Natural killer cell (primary cell): Measurements from ENCODE around the gene VILL. TPM values are rescaled to one million over a fixed set of nuclear protein-coding genes. Genes with fewer than 3 reads are reported as not detected.

Experiments
- ATAC-seq, 3 donors: fragments of 150-1000 bp in 2 of 3; fragments of 200-7000 bp in 1 of 3; cut with Tn5 transposase; 1 replicate in 1 of 3; 2 replicates in 2 of 3; pipeline ENCODE4 v1.10.0; 2021; ENCODE audit warnings: mild to moderate bottlenecking in 2 of 3, moderate library complexity in 2 of 3
- DNase-seq, 2 donors: peaks; one replicate each; pipeline versions ENCODE4 v3.0.0 to v3.0.0-alpha.2; 2013 to 2021; ENCODE audit warnings: mixed read lengths in 1 of 2
- H3K27ac ChIP-seq: one replicate; pipeline ENCODE4 v1.5.1; 2013; ENCODE audit warnings: mild to moderate bottlenecking, low read length
- H3K27me3 ChIP-seq: one replicate; pipeline ENCODE4 v1.6.1; 2013; ENCODE audit warnings: low read length; ENCODE audit not compliant: control insufficient read depth, insufficient read depth
- H3K36me3 ChIP-seq: one replicate; pipeline ENCODE4 v1.6.1; 2013; ENCODE audit warnings: low read length; ENCODE audit not compliant: control insufficient read depth, insufficient read depth
- H3K4me1 ChIP-seq: one replicate; pipeline ENCODE4 v1.6.1; 2013; ENCODE audit warnings: low read length; ENCODE audit not compliant: control insufficient read depth, insufficient read depth
- H3K4me3 ChIP-seq: one replicate; pipeline ENCODE4 v1.5.1; 2013; ENCODE audit warnings: low read length
- H3K9me3 ChIP-seq: one replicate; pipeline ENCODE4 v1.6.1; 2013; ENCODE audit warnings: low read length; ENCODE audit not compliant: control insufficient read depth, insufficient read depth
- H3K27ac Mint-ChIP-seq, 2 donors: one replicate each; pipeline ENCODE4 v1.8.0; 2022; ENCODE audit warnings: mild to moderate bottlenecking in 2 of 2, mixed read lengths in 2 of 2, moderate library complexity in 1 of 2
- H3K27me3 Mint-ChIP-seq, 2 donors: one replicate each; pipeline ENCODE4 v1.8.0; 2022; ENCODE audit warnings: low read depth in 2 of 2, mixed read lengths in 2 of 2
- H3K36me3 Mint-ChIP-seq: one replicate; pipeline ENCODE4 v1.8.0; 2022; ENCODE audit warnings: mixed read lengths
- H3K4me1 Mint-ChIP-seq, 2 donors: one replicate each; pipeline ENCODE4 v1.8.0; 2022; ENCODE audit warnings: mixed read lengths in 2 of 2
- H3K4me3 Mint-ChIP-seq: one replicate; pipeline ENCODE4 v1.8.0; 2022; ENCODE audit warnings: mild to moderate bottlenecking, moderate library complexity, mixed read lengths
- H3K9me3 Mint-ChIP-seq, 2 donors: one replicate each; pipeline ENCODE4 v1.8.0; 2022; ENCODE audit warnings: mixed read lengths in 2 of 2
- WGBS: methylation state at CpG from one replicate; pipeline ENCODE4 v1.1.7; 2013; ENCODE audit warnings: missing lambda C conversion rate; ENCODE audit not compliant: insufficient coverage; 5-methylcytosine and 5-hydroxymethylcytosine counted together
- intact Hi-C: fragments of 100-400 bp; cut with micrococcal nuclease; formaldehyde crosslinking; loops from one replicate; pipeline ENCODE4 v1.14.2; 2022
- total RNA-seq, 4 donors: library from RNA; stranded (reverse); fragments of 120-200 nt in 1 of 4; gene quantifications; one replicate each; pipeline versions ENCODE4 v1.2.3 to v1.2.4, GENCODE V29; 2013 to 2022
- TF ChIP-seq, protein P1 (sequence below): fragments of 200-600 bp; IDR thresholded peaks from one replicate; pipeline ENCODE4 v1.8.0; 2022; ENCODE audit warnings: antibody characterized with exemption

Gene VILL
- total RNA-seq, 3 donors from 2014 or later (not counting 1 experiment from before 2014, with no cell fraction given): 25.6 to 27.8 (median 26.9) TPM

DNA sequence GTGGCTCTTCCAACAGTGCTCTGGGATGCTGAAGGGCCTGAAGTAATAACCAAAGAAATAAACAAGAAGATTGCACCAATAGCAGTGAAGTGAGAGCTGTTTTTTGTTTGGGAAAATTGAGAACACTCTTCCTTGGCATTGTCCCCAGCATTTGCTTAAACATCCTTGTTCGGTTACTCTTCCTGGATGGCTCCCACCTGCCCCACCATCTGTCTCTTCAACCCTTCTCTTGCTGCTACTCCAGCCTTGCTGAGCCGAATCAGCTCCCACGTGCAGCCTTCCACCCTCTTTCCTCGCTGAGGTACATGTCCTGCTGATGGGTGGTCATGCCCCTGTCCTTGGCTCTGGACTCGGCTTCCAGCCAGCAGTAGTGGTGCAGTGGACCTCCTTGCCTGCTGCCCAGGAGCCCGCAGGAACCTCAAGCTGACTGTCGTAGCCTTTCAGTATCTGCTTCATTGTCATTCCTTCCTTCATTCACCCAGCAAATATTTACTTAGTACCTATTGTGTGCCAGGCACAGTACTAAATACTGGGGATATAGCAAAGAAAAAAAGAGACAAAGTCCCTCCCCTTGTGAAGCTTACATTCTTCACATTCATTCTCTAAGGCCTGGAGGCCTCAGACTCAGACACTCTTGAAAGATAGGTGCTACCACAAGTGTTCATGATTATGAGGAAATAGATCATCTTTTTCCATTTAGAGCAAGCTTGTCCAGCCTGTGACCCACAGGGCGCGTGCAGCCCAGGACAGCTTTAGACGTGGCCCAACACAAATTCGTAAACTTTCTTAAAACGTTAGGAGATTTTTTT is 17.1 kb upstream of the VILL start:
- Histone ChIP-seq H3K27me3 (no peaks in the 10 kb centered on the region), H3K4me1 (peaks cover 5% of the 10 kb centered on the region), H3K36me3 (no peaks in the 10 kb centered on the region), H3K27ac (no peak overlapping the region), H3K9me3 (no peaks in the 10 kb centered on the region), H3K4me3 (no peak overlapping the region)
- H3K9me3 Mint-ChIP-seq: no peaks in the 10 kb centered on the region
- H3K36me3 Mint-ChIP-seq: no peaks in the 10 kb centered on the region
- intact Hi-C loops: loop anchor here (1.0 to 2.0 kb wide), 3 partner anchors 30 to 507 kb away; no protein-coding TSS in a partner anchor
- 92% methylated on average over 12 of the region's 12 CpGs for WGBS
- peaks cover 0 to 6% of the 10 kb centered on the region in 2 donors for H3K4me1 Mint-ChIP-seq
- TF ChIP-seq, protein P1, sequence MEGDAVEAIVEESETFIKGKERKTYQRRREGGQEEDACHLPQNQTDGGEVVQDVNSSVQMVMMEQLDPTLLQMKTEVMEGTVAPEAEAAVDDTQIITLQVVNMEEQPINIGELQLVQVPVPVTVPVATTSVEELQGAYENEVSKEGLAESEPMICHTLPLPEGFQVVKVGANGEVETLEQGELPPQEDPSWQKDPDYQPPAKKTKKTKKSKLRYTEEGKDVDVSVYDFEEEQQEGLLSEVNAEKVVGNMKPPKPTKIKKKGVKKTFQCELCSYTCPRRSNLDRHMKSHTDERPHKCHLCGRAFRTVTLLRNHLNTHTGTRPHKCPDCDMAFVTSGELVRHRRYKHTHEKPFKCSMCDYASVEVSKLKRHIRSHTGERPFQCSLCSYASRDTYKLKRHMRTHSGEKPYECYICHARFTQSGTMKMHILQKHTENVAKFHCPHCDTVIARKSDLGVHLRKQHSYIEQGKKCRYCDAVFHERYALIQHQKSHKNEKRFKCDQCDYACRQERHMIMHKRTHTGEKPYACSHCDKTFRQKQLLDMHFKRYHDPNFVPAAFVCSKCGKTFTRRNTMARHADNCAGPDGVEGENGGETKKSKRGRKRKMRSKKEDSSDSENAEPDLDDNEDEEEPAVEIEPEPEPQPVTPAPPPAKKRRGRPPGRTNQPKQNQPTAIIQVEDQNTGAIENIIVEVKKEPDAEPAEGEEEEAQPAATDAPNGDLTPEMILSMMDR: no peak
- H3K27ac Mint-ChIP-seq: no peak overlapping the region
- ATAC-seq (no peak), DNase-seq (no peak)
- H3K4me3 Mint-ChIP-seq: no peak overlapping the region
- H3K27me3 Mint-ChIP-seq: peaks cover 0 to under 1% of the 10 kb centered on the region in 2 donors

DNA sequence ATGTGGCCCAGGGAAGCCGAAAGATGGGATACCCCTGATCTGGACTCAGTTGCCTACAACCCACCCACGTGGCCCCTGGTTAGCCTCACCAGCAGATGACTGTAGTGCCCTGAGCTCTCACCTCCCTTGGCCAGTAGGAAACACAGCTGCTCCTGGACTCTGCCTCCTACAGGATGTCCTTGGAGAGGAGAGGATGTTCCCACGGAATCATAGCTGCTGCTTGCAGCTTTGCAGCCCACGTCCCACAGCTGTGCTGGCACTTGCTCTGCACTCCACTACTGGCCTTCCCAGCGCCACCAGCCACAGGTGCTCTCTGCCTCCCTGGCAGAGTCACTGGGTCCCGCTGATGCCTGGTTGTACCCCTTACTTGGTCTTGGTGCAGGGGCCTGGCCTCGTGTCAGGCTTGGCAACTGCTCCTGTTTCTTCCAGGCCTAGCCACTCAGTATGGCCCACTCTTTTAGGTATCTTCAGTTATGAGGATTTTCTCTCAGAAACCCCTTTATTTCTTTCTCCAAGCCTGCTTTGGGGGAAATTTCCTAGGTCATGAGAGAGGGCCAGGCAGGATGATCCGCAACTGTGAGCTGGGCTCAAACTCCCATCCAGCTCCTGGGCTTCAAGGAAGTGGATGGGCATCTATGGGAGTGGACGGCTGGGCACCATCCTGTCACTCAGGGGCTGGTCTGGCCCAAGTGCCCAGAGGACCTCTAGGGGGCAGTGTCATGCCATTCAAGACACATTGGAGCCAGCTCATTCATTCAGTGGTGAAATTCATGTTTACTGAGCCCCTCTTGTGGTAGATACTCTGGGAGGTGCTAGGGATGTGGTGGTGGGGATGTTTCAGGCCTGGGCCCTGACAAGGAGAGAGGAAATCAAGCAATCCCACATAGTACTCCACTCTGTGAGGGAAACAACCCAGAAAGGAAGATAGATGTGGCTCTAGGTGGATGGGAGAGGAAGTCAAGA is 16.2 kb upstream of the VILL start:
- no peaks in the 10 kb centered on the region for H3K9me3 ChIP-seq
- H3K36me3 ChIP-seq: no peaks in the 10 kb centered on the region
- no peak overlapping the region for H3K27ac ChIP-seq
- TF ChIP-seq, protein P1: peak; percentile 85
- no peak overlapping the region for H3K4me3 ChIP-seq
- H3K27ac Mint-ChIP-seq: no peak overlapping the region
- H3K27me3 Mint-ChIP-seq: no peaks in the 10 kb centered on the region
- no peaks in the 10 kb centered on the region for H3K36me3 Mint-ChIP-seq
- no peaks in the 10 kb centered on the region for H3K9me3 Mint-ChIP-seq
- H3K4me1 ChIP-seq: peaks cover 5% of the 10 kb centered on the region
- peak; percentile 57 to 86 for DNase-seq
- no peaks in the 10 kb centered on the region for H3K27me3 ChIP-seq
- peak; percentile 89 to 99 (median 99) for ATAC-seq
- H3K4me1 Mint-ChIP-seq: peaks cover 0 to 6% of the 10 kb centered on the region in 2 donors
- intact Hi-C loops: loop anchor here (1.0 to 2.0 kb wide), 3 partner anchors 29 to 506 kb away; no protein-coding TSS in a partner anchor
- no peak overlapping the region for H3K4me3 Mint-ChIP-seq
- 80% methylated on average over 9 of the region's 9 CpGs for WGBS

DNA sequence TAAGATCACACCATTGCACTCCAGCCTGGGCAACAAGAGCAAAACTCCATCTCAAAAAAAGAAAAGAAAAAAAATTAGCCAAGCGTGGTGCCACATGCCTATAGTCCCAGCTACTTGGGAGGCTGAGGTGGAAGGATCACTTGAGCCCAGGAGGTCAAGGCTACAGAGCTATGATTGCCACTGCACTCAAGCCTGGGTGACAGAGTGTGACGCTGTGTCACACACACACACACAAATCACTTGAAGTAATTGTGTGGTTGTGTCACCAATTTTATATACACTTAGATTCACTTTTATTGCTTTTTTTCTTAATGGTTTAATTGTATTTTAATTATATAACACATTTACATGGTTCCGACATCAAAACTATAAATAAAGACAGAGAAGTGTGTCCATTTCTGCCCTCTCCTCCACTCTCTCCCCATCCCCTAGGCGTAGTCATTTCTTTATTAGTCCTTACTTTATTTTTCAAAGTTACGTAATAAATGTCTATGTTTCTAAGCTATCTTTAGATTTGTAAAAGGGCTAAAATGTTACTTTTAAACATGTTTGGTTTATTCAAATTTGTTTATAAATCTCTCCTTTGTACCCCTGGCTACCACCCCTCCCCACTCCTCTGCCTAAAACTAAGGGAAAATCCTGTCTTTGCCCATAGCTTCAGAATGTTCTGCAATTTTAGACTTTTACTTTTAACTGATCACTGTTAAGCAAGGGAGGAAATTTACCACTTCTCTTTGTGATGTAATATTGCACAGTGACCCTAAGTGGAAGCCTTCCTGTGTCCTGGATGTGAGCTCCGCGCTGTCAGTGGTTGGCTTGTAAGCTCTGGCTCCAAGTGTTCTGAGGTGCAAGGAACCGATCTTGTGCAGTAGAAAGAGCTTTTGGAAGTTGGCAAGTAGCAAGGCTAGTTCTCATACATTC is 10.8 kb upstream of the VILL start:
- Histone ChIP-seq H3K36me3 (no peaks in the 10 kb centered on the region), H3K9me3 (no peaks in the 10 kb centered on the region), H3K4me3 (no peak overlapping the region), H3K4me1 (peaks cover 1% of the 10 kb centered on the region), H3K27me3 (no peaks in the 10 kb centered on the region), H3K27ac (no peak overlapping the region)
- no peaks in the 10 kb centered on the region for H3K36me3 Mint-ChIP-seq
- H3K4me3 Mint-ChIP-seq: no peak overlapping the region
- ATAC-seq (peak in 1 of 3 donors; percentile 64), DNase-seq (no peak)
- 85% methylated on average over 4 of the region's 8 CpGs for WGBS
- intact Hi-C loops: no loop called here
- TF ChIP-seq, protein P1: no peak
- H3K27me3 Mint-ChIP-seq: no peaks in the 10 kb centered on the region
- H3K27ac Mint-ChIP-seq: no peak overlapping the region
- peaks cover 0 to 2% of the 10 kb centered on the region in 2 donors for H3K4me1 Mint-ChIP-seq
- no peaks in the 10 kb centered on the region for H3K9me3 Mint-ChIP-seq
